Measurements from ENCODE around the gene IQSEC3. TPM values are rescaled to one million over a fixed set of nuclear protein-coding genes. Genes with fewer than 3 reads are reported as not detected.

Gene IQSEC3
- total and polyA plus RNA-seq, 10 of the 15 experiments (the other 5 are each of a cell fraction or from before 2014, with no cell fraction given): not detected

- TF ChIP-seq CTCF (IDR thresholded peaks at IDR 0.05 in 2 of 3, conservative IDR thresholded peaks at IDR 0.05 in 1 of 3; ENCODE audit: control insufficient read depth in 2 of 3, extremely low read depth in 1 of 3, insufficient read depth in 1 of 3, low read depth in 3 of 3, low read length in 3 of 3) (peak; percentile 47 to 61 (median 59); a peak in 5 of 6 replicates), PAX8 (IDR thresholded peaks at IDR 0.05) (no peak), RAD51 (IDR thresholded peaks at IDR 0.05) (no peak), LARP7 (IDR thresholded peaks at IDR 0.05) (0 out of 2 replicates have a peak, but pooled peaks have one; percentile 40), KDM1A (IDR thresholded peaks at IDR 0.05; ENCODE audit: borderline replicate concordance) (no peak), YY1 (IDR thresholded peaks at IDR 0.05; ENCODE audit: low read depth, low read length) (peak; percentile 44; the same call in 1 of the 2 replicates), GATAD2B (conservative IDR thresholded peaks at IDR 0.05; ENCODE audit: low read depth) (0 out of 2 replicates have a peak, but pooled peaks have one; percentile 23), IKZF1 (conservative IDR thresholded peaks at IDR 0.05) (no peak), NKRF (conservative IDR thresholded peaks at IDR 0.05) (no peak)
Observed at GRCh38 chr12:188910-189621, 122.5 kb downstream of the IQSEC3 start (continued).
